Psoas muscle (tissue), 8 donors: ENCODE results near the gene GSG1L. TPM values are rescaled to one million over a fixed set of nuclear protein-coding genes. Genes with fewer than 3 reads are reported as not detected.

Experiments used
- ATAC-seq, 4 donors: fragments of 200-7000 bp; cut with Tn5 transposase; one replicate each; pipeline ENCODE4 v1.9.1; 2020; ENCODE audit warnings: moderate library complexity in 3 of 4, mild to moderate bottlenecking in 2 of 4
- DNase-seq, 2 donors: peaks; one replicate each; pipeline ENCODE4 v3.0.0-alpha.2; 2020
- H3K27ac ChIP-seq: fragments of 200-600 bp; one replicate; pipeline ENCODE4 v1.8.0; 2022
- H3K27me3 ChIP-seq, 3 donors: fragments of 200-600 bp in 1 of 3; one replicate each; pipeline versions ENCODE4 v1.6.1 to v1.8.0; 2013 to 2022; ENCODE audit warnings: low read length in 2 of 3, mild to moderate bottlenecking in 2 of 3, moderate library complexity in 1 of 3; ENCODE audit not compliant: insufficient read depth in 3 of 3
- H3K36me3 ChIP-seq, 2 donors: fragments of 200-600 bp in 1 of 2; one replicate each; pipeline versions ENCODE4 v1.6.1 to v1.8.0; 2013 to 2022; ENCODE audit warnings: low read depth in 1 of 2, mild to moderate bottlenecking in 1 of 2, moderate library complexity in 1 of 2; ENCODE audit not compliant: insufficient read depth in 1 of 2
- H3K4me1 ChIP-seq: fragments of 200-600 bp; one replicate; pipeline ENCODE4 v1.8.0; 2022
- H3K4me3 ChIP-seq: fragments of 200-600 bp; one replicate; pipeline ENCODE4 v1.8.0; 2022; ENCODE audit warnings: mild to moderate bottlenecking
- H3K9me3 ChIP-seq: fragments of 200-600 bp; one replicate; pipeline ENCODE4 v1.8.0; 2022
- CTCF ChIP-seq: fragments of 200-600 bp; IDR thresholded peaks from one replicate; pipeline ENCODE4 v1.8.0; 2022; ENCODE audit warnings: antibody characterized with exemption
- WGBS, 3 donors: extraction: QIAGEN DNeasy Blood & Tissue Kit; methylation state at CpG; one replicate each; pipeline versions ENCODE4 v1.1.6 to v1.1.7; 2013; 5-methylcytosine and 5-hydroxymethylcytosine counted together
- intact Hi-C, 2 donors: fragments of 100-400 bp; cut with DNase I; formaldehyde crosslinking; loops; one replicate each; pipeline versions ENCODE4 v1.11.0 to v1.14.2; 2022
- polyA plus RNA-seq, 3 donors: library from polyadenylated mRNA; stranded (reverse); fragments of 200-250 nt; gene quantifications; one replicate each; pipeline ENCODE4 v1.2.3, GENCODE V29; 2013
- total RNA-seq, 4 donors: library from RNA; stranded (reverse); fragmentation: NEBNext Ultra II Directional in 2 of 4; extraction: Animal tissue kit (Norgen Biotek cat#: 25700) in 2 of 4; gene quantifications; one replicate each; pipeline versions ENCODE4 v1.2.1 to v1.2.4, GENCODE V29; 2021 to 2023
- donor health status: healthy with polysubstance abuse.
- donor health status: DM: no; HTN: no; CAD: no; lungs with moderate emphysema.
- donor health status: Bipolar disorder and iron deficiency.
- donor health status: healthy.
- donor health status: DM: yes; HTN: yes; CAD: no.
- donor health status: DM: no; HTN: no; CAD: no.
- donor health status: DM: no; HTN: no; CAD: no.
- donor health status: DM: yes; HTN: yes; CAD: no.

Gene GSG1L
- total and polyA plus RNA-seq, 7 donors: 0.04 to 0.17 (median 0.08) TPM; not detected in 2

GRCh38 chr16:27754788-27755690 is 308.5 kb downstream of the GSG1L start:
- Histone ChIP-seq H3K4me1 (no peaks in the 10 kb centered on the region), H3K27me3 (no peaks in the 10 kb centered on the region), H3K4me3 (no peak overlapping the region), H3K36me3 (no peaks in the 10 kb centered on the region), H3K27ac (no peak overlapping the region), H3K9me3 (no peaks in the 10 kb centered on the region)
- 84 to 90% (median 87%) methylated on average over 11 of the region's 11 CpGs for WGBS, 3 donors
- intact Hi-C loops: no loop called here
- peak in 1 of 2 donors; percentile 32 for DNase-seq
- no peak for ATAC-seq
- no peak for TF ChIP-seq CTCF

GRCh38 chr16:27753563-27753962 is 310.0 kb downstream of the GSG1L start:
- H3K9me3 ChIP-seq: no peaks in the 10 kb centered on the region
- no peak for ATAC-seq
- no peaks in the 10 kb centered on the region for H3K36me3 ChIP-seq
- no peaks in the 10 kb centered on the region for H3K4me1 ChIP-seq
- DNase-seq: peak in 1 of 2 donors; percentile 8
- H3K27me3 ChIP-seq: no peaks in the 10 kb centered on the region
- intact Hi-C loops: no loop called here
- H3K27ac ChIP-seq: no peak overlapping the region
- no peak for TF ChIP-seq CTCF
- no peak overlapping the region for H3K4me3 ChIP-seq
- WGBS, 3 donors: 73 to 75% (median 75%) methylated on average over 1 of the region's 1 CpG

GRCh38 chr16:27752241-27752640 is 311.3 kb downstream of the GSG1L start:
- no peak for DNase-seq
- H3K4me1 ChIP-seq: no peaks in the 10 kb centered on the region
- no peak for TF ChIP-seq CTCF
- no peak overlapping the region for H3K4me3 ChIP-seq
- WGBS, 3 donors: 98 to 100% (median 99%) methylated on average over 4 of the region's 4 CpGs
- intact Hi-C loops: no loop called here
- ATAC-seq: no peak
- no peak overlapping the region for H3K27ac ChIP-seq
- H3K9me3 ChIP-seq: no peaks in the 10 kb centered on the region
- no peaks in the 10 kb centered on the region for H3K36me3 ChIP-seq
- no peaks in the 10 kb centered on the region for H3K27me3 ChIP-seq

- no peak overlapping the region for H3K4me3 ChIP-seq
- no peaks in the 10 kb centered on the region for H3K9me3 ChIP-seq
- ATAC-seq: no peak
- no peak overlapping the region for H3K27ac ChIP-seq
- H3K36me3 ChIP-seq: no peaks in the 10 kb centered on the region
- DNase-seq: peak in 1 of 2 donors; percentile 28
- no peaks in the 10 kb centered on the region for H3K4me1 ChIP-seq
- H3K27me3 ChIP-seq: no peaks in the 10 kb centered on the region
- intact Hi-C loops: no loop called here
- 87 to 92% (median 92%) methylated on average over 9 of the region's 9 CpGs for WGBS, 3 donors
- no peak for TF ChIP-seq CTCF
Measured at GRCh38 chr16:27751676-27752075, 311.8 kb downstream of the GSG1L start.
